Stimulated activated CD8-positive, alpha-beta memory T cell treated with anti-CD3 and anti-CD28 coated beads, Interleukin-12 subunit alpha, Interleukin-12 subunit beta, amount 100 ng/mL, for 1 hour (primary cell): ENCODE data around the gene ITGA8.

ENCODE experiments used
- DNase-seq: peaks from one replicate; pipeline ENCODE4 v3.0.0-alpha.2; 2020; ENCODE audit warnings: low read depth

The ITGA8 gene

GRCh38 chr10:15730341-15730740, 10.6 kb upstream of the ITGA8 start:
- DNase-seq = no peak

GRCh38 chr10:15729890-15730289, 10.2 kb upstream of the ITGA8 start:
- no peak for DNase-seq

GRCh38 chr10:15726042-15726441, 6.3 kb upstream of the ITGA8 start:
- no peak for DNase-seq

- no peak for DNase-seq
These were observed 5.9 kb upstream of the ITGA8 start for GRCh38 chr10:15725603-15726002.

- DNase-seq = no peak
These were observed 5.0 kb upstream of the ITGA8 start for GRCh38 chr10:15724683-15725082.

GRCh38 chr10:15723803-15724202, 4.1 kb upstream of the ITGA8 start:
- no peak for DNase-seq

- DNase-seq = no peak
These were observed 1.0 kb upstream of the ITGA8 start for GRCh38 chr10:15720635-15721287.

GRCh38 chr10:15719049-15719898, 448 bp downstream of the ITGA8 start:
- DNase-seq = no peak

GRCh38 chr10:15718694-15719048, 1.1 kb downstream of the ITGA8 start:
- no peak for DNase-seq

- DNase-seq = no peak
These were observed 4.0 kb downstream of the ITGA8 start for GRCh38 chr10:15715619-15716227.

GRCh38 chr10:15714847-15715246, 4.9 kb downstream of the ITGA8 start:
- DNase-seq = no peak

GRCh38 chr10:15712883-15713282, 6.8 kb downstream of the ITGA8 start:
- no peak for DNase-seq

GRCh38 chr10:15710455-15710854, 9.3 kb downstream of the ITGA8 start:
- DNase-seq = no peak

GRCh38 chr10:15705298-15705697, 14.4 kb downstream of the ITGA8 start:
- no peak for DNase-seq

- DNase-seq = no peak
These were observed 15.1 kb downstream of the ITGA8 start for GRCh38 chr10:15704581-15704968.

GRCh38 chr10:15703944-15704580, 15.7 kb downstream of the ITGA8 start:
- DNase-seq = no peak

GRCh38 chr10:15703151-15703880, 16.4 kb downstream of the ITGA8 start:
- DNase-seq = no peak

- no peak for DNase-seq
These were observed 19.5 kb downstream of the ITGA8 start for GRCh38 chr10:15700078-15700674.

- no peak for DNase-seq
These were observed 23.9 kb downstream of the ITGA8 start for GRCh38 chr10:15695852-15696251.

- no peak for DNase-seq
These were observed 29.7 kb downstream of the ITGA8 start for GRCh38 chr10:15690031-15690430.

- no peak for DNase-seq
These were observed 35.0 kb downstream of the ITGA8 start for GRCh38 chr10:15684768-15685167.

GRCh38 chr10:15681076-15681475, 38.6 kb downstream of the ITGA8 start:
- no peak for DNase-seq
